HepG2 (cell line): ENCODE data around the gene GCNT3. TPM values are rescaled to one million over a fixed set of nuclear protein-coding genes. Genes with fewer than 3 reads are reported as not detected.

Source experiments
- BHLHE40 ChIP-seq: IDR thresholded peaks from 2 replicates; pipeline ENCODE4 v1.6.1; 2011; ENCODE audit warnings: low read length, improper control_type of control experiment
- BORCS8-MEF2B ChIP-seq: sonication (generic); formaldehyde crosslinking; IDR thresholded peaks from 2 replicates; pipeline ENCODE4 v1.8.0; 2022; ENCODE audit warnings: mild to moderate bottlenecking, missing genetic modification reagents
- CBX2 ChIP-seq, 2 experiments: fragments of 200-600 bp in 1 of 2; sonication (generic); formaldehyde crosslinking in 1 of 2; IDR thresholded peaks; 2 replicates each; pipeline versions ENCODE4 v1.7.0 to v1.8.1; 2018 to 2022; ENCODE audit warnings: low read depth in 2 of 2, low read length in 1 of 2, mild to moderate bottlenecking in 1 of 2, missing genetic modification reagents in 1 of 2
- CHD2 ChIP-seq: IDR thresholded peaks from 2 replicates; pipeline ENCODE4 v1.6.1; 2011; ENCODE audit warnings: low read depth, low read length, improper control_type of control experiment
- HHEX ChIP-seq: IDR thresholded peaks from 2 replicates; pipeline ENCODE4 v1.6.1; 2016; ENCODE audit warnings: control low read depth
- JDP2 ChIP-seq: sonication (generic); formaldehyde crosslinking; IDR thresholded peaks from 2 replicates; pipeline ENCODE4 v1.8.1; 2022; ENCODE audit warnings: missing genetic modification reagents, borderline replicate concordance
- KLF15 ChIP-seq: sonication (generic); formaldehyde crosslinking; IDR thresholded peaks from 2 replicates; pipeline ENCODE4 v1.8.1; 2023; ENCODE audit warnings: borderline replicate concordance, mild to moderate bottlenecking, inconsistent platforms, missing genetic modification reagents, mixed read lengths
- MAFF ChIP-seq: IDR thresholded peaks from 2 replicates; pipeline ENCODE4 v1.6.1; 2011; ENCODE audit warnings: low read depth, low read length, improper control_type of control experiment
- NCOR1 ChIP-seq: fragments of 200-600 bp; sonication (generic); IDR thresholded peaks from 2 replicates; pipeline ENCODE4 v1.7.0; 2017; ENCODE audit warnings: antibody characterized with exemption, low read length, borderline replicate concordance
- SRY ChIP-seq: sonication (generic); formaldehyde crosslinking; IDR thresholded peaks from 2 replicates; pipeline ENCODE4 v1.8.0; 2022; ENCODE audit warnings: mild to moderate bottlenecking, missing genetic modification reagents
- TARDBP ChIP-seq: sonication (generic); formaldehyde crosslinking; IDR thresholded peaks from 2 replicates; pipeline ENCODE4 v1.8.0; 2022; ENCODE audit warnings: mild to moderate bottlenecking, missing genetic modification reagents
- YEATS2 ChIP-seq: sonication (generic); formaldehyde crosslinking; IDR thresholded peaks from 2 replicates; pipeline ENCODE4 v1.4.0; 2020; ENCODE audit warnings: missing genetic modification reagents, borderline replicate concordance
- ZBTB7A ChIP-seq: sonication (generic); formaldehyde crosslinking; IDR thresholded peaks from 2 replicates; pipeline ENCODE4 v1.8.0; 2022; ENCODE audit warnings: mild to moderate bottlenecking, missing genetic modification reagents
- ZNF12 ChIP-seq: sonication (generic); formaldehyde crosslinking; IDR thresholded peaks from 2 replicates; pipeline ENCODE4 v1.5.0; 2020; ENCODE audit warnings: missing genetic modification reagents
- ZNF296 ChIP-seq: sonication (generic); formaldehyde crosslinking; conservative IDR thresholded peaks from 2 replicates; pipeline ENCODE4 v1.5.0; 2020; ENCODE audit warnings: mild to moderate bottlenecking, missing genetic modification reagents
- ZNF432 ChIP-seq: sonication (generic); formaldehyde crosslinking; IDR thresholded peaks from 2 replicates; pipeline ENCODE4 v1.5.0; 2020; ENCODE audit warnings: missing genetic modification reagents, mild to moderate bottlenecking, borderline replicate concordance
- ZNF460 ChIP-seq: sonication (generic); formaldehyde crosslinking; IDR thresholded peaks from 2 replicates; pipeline ENCODE4 v1.5.1; 2020; ENCODE audit warnings: missing genetic modification reagents, mild to moderate bottlenecking, borderline replicate concordance
- ZNF556 ChIP-seq: sonication (generic); formaldehyde crosslinking; IDR thresholded peaks from 2 replicates; pipeline ENCODE4 v1.4.0; 2020; ENCODE audit warnings: mild to moderate bottlenecking, missing genetic modification reagents, borderline replicate concordance
- ZNF572 ChIP-seq: sonication (generic); formaldehyde crosslinking; IDR thresholded peaks from 2 replicates; pipeline ENCODE4 v1.5.1; 2020; ENCODE audit warnings: mild to moderate bottlenecking, missing genetic modification reagents
- ZNF747 ChIP-seq: sonication (generic); formaldehyde crosslinking; IDR thresholded peaks from 2 replicates; pipeline ENCODE4 v1.8.1; 2023; ENCODE audit warnings: missing genetic modification reagents, mild to moderate bottlenecking, borderline replicate concordance
- ZNF776 ChIP-seq: sonication (generic); formaldehyde crosslinking; IDR thresholded peaks from 2 replicates; pipeline ENCODE4 v1.4.0; 2020; ENCODE audit warnings: mild to moderate bottlenecking, missing genetic modification reagents
- polyA plus RNA-seq, 8 experiments: library from polyadenylated mRNA; depleted of rRNA in 3 of 8; stranded (reverse) in 7 of 8; unstranded in 1 of 8; fragments of >200 nt; fragmentation: Illumina TruSeq in 4 of 8; extraction: Trizol in 4 of 8; gene quantifications; 2 replicates each; pipeline versions ENCODE4 v1.2.1 to v1.2.3, GENCODE V29; 2011 to 2016; ENCODE audit warnings: low read depth in 4 of 8, missing spikeins in 1 of 8, mixed read lengths in 1 of 8; ENCODE audit not compliant: insufficient read depth in 1 of 8
- total RNA-seq, 5 experiments: library from RNA; depleted of rRNA; stranded (reverse); fragments of >200 nt; fragmentation: Illumina TruSeq; extraction: Trizol; gene quantifications; 2 replicates each; pipeline ENCODE4 v1.2.3, GENCODE V29; 2016; ENCODE audit warnings: low read depth in 1 of 5
- TF ChIP-seq, protein P1 (sequence below): sonication (generic); formaldehyde crosslinking; IDR thresholded peaks from 2 replicates; pipeline ENCODE4 v1.8.0; 2023; ENCODE audit warnings: mild to moderate bottlenecking, missing genetic modification reagents
- TF ChIP-seq, protein P2 (sequence below): sonication (generic); formaldehyde crosslinking; IDR thresholded peaks from 2 replicates; pipeline ENCODE4 v1.5.0; 2020; ENCODE audit warnings: missing genetic modification reagents
- TF ChIP-seq, protein P3 (sequence below): sonication (generic); formaldehyde crosslinking; IDR thresholded peaks from 2 replicates; pipeline ENCODE4 v1.8.0; 2022; ENCODE audit warnings: mild to moderate bottlenecking, missing genetic modification reagents
- TF ChIP-seq, protein P4 (sequence below): sonication (generic); formaldehyde crosslinking; IDR thresholded peaks from 2 replicates; pipeline ENCODE4 v1.4.0; 2020; ENCODE audit warnings: missing genetic modification reagents, low read depth, mild to moderate bottlenecking, borderline replicate concordance
- TF ChIP-seq, protein P5 (sequence below): sonication (generic); formaldehyde crosslinking; IDR thresholded peaks from 2 replicates; pipeline ENCODE4 v1.5.0; 2020; ENCODE audit warnings: missing genetic modification reagents, mild to moderate bottlenecking, borderline replicate concordance

GCNT3 gene
- total and polyA plus RNA-seq, 2 of the 13 experiments (the other 11 are each of a cell fraction or from before 2014, with no cell fraction given): 6.8 to 9.8 TPM

DNA sequence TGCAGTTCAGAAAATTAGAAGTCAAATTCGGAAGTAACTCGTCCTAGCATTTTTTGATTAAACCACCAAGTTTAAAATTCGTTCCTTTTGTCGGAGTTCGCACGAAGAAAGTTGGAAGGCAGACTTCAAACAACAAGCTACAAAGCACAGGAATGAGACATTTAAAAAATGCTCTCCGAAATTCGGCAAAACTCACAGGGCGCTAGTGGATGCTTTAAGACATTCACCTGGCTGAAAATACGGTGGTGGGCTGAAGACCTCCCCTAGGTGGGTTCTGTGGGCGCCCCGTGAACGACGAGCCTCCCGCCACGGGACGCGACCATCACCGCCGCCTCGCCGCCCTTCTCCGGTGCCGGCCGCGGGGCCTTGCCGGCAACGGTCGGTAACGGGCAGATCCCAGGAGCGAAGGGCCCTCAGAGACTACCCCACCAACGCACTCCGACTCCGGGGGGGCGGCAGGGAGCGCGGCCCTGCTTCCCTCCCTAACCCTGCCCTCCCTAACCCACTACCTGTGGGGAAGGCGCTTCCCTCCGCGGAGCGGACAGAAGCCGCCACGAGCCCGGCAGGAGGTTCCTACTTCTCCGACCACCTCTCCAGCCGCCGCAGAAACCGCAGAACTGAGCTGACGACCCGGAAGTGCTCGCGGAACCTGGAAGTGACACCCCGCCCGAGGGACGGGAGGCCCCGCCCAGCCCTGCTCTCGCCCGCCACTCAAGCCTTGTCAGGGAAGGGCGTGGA is 45.5 kb downstream of the GCNT3 start, which contains the start of gene GTF2A2 (continued):
- no peak for TF ChIP-seq ZNF747 (CRISPR knock-in tag)
- peak; percentile 50; the same call in 1 of the 2 replicates for TF ChIP-seq KLF15 (CRISPR knock-in tag)
- TF ChIP-seq ZBTB7A (CRISPR knock-in tag): 0 out of 2 replicates have a peak, but pooled peaks have one; percentile 40
- TF ChIP-seq ZNF12 (CRISPR knock-in tag): no peak; the same call in 1 of the 2 replicates
- TF ChIP-seq SRY (CRISPR knock-in tag): peak; percentile 73; the same call in 1 of the 2 replicates
- no peak for TF ChIP-seq ZNF572
- peak; percentile 38; the same call in 1 of the 2 replicates for TF ChIP-seq BORCS8-MEF2B (CRISPR knock-in tag)
- TF ChIP-seq TARDBP (CRISPR knock-in tag): peak; percentile 73; the same call in 1 of the 2 replicates
- TF ChIP-seq ZNF460: no peak
- TF ChIP-seq, protein P1, sequence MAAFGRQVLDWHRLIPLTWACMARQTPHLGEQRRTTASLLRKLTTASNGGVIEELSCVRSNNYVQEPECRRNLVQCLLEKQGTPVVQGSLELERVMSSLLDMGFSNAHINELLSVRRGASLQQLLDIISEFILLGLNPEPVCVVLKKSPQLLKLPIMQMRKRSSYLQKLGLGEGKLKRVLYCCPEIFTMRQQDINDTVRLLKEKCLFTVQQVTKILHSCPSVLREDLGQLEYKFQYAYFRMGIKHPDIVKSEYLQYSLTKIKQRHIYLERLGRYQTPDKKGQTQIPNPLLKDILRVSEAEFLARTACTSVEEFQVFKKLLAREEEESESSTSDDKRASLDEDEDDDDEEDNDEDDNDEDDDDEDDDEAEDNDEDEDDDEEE (CRISPR knock-in tag): no peak
- no peak for TF ChIP-seq MAFF
- TF ChIP-seq CBX2 (IDR thresholded peaks at IDR 0.05; ENCODE audit: low read depth, low read length): no peak
- TF ChIP-seq CBX2 (CRISPR knock-in tag; IDR thresholded peaks at IDR 0.05; ENCODE audit: low read depth): no peak
- TF ChIP-seq YEATS2 (CRISPR knock-in tag): peak; percentile 77; the same call in 1 of the 2 replicates
- TF ChIP-seq JDP2: no peak
- TF ChIP-seq, protein P2, sequence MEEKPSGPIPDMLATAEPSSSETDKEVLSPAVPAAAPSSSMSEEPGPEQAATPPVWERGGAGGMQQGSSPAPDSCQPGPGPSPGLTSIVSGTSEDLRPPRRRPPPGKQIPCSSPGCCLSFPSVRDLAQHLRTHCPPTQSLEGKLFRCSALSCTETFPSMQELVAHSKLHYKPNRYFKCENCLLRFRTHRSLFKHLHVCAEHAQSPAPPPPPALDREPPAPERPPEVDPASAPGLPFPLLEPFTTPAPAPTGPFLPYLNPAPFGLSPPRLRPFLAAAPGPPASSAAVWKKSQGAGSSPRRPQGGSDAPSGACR (CRISPR knock-in tag): no peak
- TF ChIP-seq, protein P3, sequence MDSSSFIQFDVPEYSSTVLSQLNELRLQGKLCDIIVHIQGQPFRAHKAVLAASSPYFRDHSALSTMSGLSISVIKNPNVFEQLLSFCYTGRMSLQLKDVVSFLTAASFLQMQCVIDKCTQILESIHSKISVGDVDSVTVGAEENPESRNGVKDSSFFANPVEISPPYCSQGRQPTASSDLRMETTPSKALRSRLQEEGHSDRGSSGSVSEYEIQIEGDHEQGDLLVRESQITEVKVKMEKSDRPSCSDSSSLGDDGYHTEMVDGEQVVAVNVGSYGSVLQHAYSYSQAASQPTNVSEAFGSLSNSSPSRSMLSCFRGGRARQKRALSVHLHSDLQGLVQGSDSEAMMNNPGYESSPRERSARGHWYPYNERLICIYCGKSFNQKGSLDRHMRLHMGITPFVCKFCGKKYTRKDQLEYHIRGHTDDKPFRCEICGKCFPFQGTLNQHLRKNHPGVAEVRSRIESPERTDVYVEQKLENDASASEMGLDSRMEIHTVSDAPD: no peak
- TF ChIP-seq ZNF432: no peak
- 0 out of 2 replicates have a peak, but pooled peaks have one; percentile 47 for TF ChIP-seq ZNF776 (CRISPR knock-in tag)
- TF ChIP-seq ZNF556 (CRISPR knock-in tag): peak; percentile 86
- no peak for TF ChIP-seq ZNF296 (CRISPR knock-in tag)
- TF ChIP-seq, protein P4, sequence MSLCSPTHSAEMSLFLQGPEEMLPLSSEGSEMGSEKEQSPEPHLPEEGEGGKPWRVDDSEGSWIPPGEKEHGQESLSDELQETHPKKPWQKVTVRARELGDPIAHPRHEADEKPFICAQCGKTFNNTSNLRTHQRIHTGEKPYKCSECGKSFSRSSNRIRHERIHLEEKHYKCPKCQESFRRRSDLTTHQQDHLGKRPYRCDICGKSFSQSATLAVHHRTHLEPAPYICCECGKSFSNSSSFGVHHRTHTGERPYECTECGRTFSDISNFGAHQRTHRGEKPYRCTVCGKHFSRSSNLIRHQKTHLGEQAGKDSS (CRISPR knock-in tag): peak; percentile 91; the same call in 1 of the 2 replicates
- no peak for TF ChIP-seq BHLHE40
- no peak for TF ChIP-seq NCOR1
- TF ChIP-seq CHD2: 0 out of 2 replicates have a peak, but pooled peaks have one; percentile 25
- no peak for TF ChIP-seq HHEX
- TF ChIP-seq, protein P5, sequence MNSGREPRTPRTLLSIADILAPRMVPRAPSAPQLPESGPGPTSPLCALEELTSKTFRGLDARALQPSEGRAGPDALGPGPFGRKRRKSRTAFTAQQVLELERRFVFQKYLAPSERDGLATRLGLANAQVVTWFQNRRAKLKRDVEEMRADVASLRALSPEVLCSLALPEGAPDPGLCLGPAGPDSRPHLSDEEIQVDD: 0 out of 2 replicates have a peak, but pooled peaks have one; percentile 40
